Osteocyte (in vitro differentiated cells): ENCODE measurements around the gene ZNF837. TPM values are rescaled to one million over a fixed set of nuclear protein-coding genes. Genes with fewer than 3 reads are reported as not detected.

Experiments
- DNase-seq: peaks from one replicate; pipeline ENCODE4 v3.0.0; 2021; ENCODE audit warnings: mixed read lengths; ENCODE audit not compliant: unreplicated experiment; ENCODE audit errors: extremely low spot score
- H3K27ac Mint-ChIP-seq: one replicate; pipeline ENCODE4 v1.8.0; 2021; ENCODE audit warnings: mild to moderate bottlenecking, mixed read lengths; ENCODE audit not compliant: unreplicated experiment
- H3K27me3 Mint-ChIP-seq: one replicate; pipeline ENCODE4 v1.8.0; 2021; ENCODE audit warnings: mixed read lengths; ENCODE audit not compliant: unreplicated experiment
- H3K36me3 Mint-ChIP-seq: one replicate; pipeline ENCODE4 v1.8.0; 2021; ENCODE audit warnings: mixed read lengths; ENCODE audit not compliant: unreplicated experiment
- H3K4me1 Mint-ChIP-seq: one replicate; pipeline ENCODE4 v1.8.0; 2021; ENCODE audit warnings: mixed read lengths; ENCODE audit not compliant: unreplicated experiment
- H3K4me3 Mint-ChIP-seq: one replicate; pipeline ENCODE4 v1.8.0; 2021; ENCODE audit warnings: mild to moderate bottlenecking, moderate library complexity, mixed read lengths; ENCODE audit not compliant: unreplicated experiment
- H3K9me3 Mint-ChIP-seq: one replicate; pipeline ENCODE4 v1.8.0; 2021; ENCODE audit warnings: mixed read lengths; ENCODE audit not compliant: unreplicated experiment
- total RNA-seq: library from RNA; stranded (reverse); gene quantifications from 2 replicates; pipeline ENCODE4 v1.2.1, GENCODE V29; 2021
- TF ChIP-seq, protein P1 (sequence below): fragments of 200-600 bp; sonication (generic); IDR thresholded peaks from 2 replicates; pipeline ENCODE4 v1.5.0; 2021; ENCODE audit warnings: antibody characterized with exemption, mild to moderate bottlenecking, moderate library complexity

Gene ZNF837
- total RNA-seq, 1 donor from 2014 or later: 3.0 TPM

GRCh38 chr19:58395220-58395978 is 14.6 kb upstream of the ZNF837 start, which contains the start of gene RNF225:
Gene RNF225, plus strand, starts transcription at chr19:58395656. Its CDS starts 434 bp downstream, at chr19:58396090.
- H3K27me3 Mint-ChIP-seq: no peaks in the 10 kb centered on the region
- H3K36me3 Mint-ChIP-seq: peaks cover 25% of the 10 kb centered on the region
- peaks cover 4% of the 10 kb centered on the region for H3K4me1 Mint-ChIP-seq
- TF ChIP-seq, protein P1, sequence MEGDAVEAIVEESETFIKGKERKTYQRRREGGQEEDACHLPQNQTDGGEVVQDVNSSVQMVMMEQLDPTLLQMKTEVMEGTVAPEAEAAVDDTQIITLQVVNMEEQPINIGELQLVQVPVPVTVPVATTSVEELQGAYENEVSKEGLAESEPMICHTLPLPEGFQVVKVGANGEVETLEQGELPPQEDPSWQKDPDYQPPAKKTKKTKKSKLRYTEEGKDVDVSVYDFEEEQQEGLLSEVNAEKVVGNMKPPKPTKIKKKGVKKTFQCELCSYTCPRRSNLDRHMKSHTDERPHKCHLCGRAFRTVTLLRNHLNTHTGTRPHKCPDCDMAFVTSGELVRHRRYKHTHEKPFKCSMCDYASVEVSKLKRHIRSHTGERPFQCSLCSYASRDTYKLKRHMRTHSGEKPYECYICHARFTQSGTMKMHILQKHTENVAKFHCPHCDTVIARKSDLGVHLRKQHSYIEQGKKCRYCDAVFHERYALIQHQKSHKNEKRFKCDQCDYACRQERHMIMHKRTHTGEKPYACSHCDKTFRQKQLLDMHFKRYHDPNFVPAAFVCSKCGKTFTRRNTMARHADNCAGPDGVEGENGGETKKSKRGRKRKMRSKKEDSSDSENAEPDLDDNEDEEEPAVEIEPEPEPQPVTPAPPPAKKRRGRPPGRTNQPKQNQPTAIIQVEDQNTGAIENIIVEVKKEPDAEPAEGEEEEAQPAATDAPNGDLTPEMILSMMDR: no peak
- DNase-seq: no peak
- H3K4me3 Mint-ChIP-seq: no peak within 1 kb of the TSS
- H3K27ac Mint-ChIP-seq: no peak within 1 kb of the TSS
- H3K9me3 Mint-ChIP-seq: no peaks in the 10 kb centered on the region

DNA sequence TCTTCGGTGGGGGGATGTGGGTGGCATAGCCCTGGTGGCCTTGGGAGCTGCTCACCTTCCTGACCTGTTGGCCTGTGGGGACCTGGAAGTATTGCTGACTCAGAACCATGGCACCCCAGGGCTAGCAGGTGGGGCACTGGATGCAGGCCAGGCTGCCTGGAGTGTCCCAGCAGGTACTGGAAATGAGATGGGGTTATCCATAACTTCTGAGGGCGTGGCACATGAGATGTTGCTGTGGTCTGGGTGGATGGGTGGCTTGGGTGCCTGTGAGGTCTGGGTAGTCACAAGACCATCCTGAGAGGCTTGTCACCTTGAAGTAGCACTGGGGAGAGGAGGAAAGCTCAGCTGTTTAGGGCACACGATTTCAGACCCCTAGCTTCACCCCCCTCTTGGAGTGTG is 14.0 kb upstream of the ZNF837 start:
- peaks cover 3% of the 10 kb centered on the region for H3K4me1 Mint-ChIP-seq
- no peak overlapping the region for H3K27ac Mint-ChIP-seq
- H3K9me3 Mint-ChIP-seq: no peaks in the 10 kb centered on the region
- TF ChIP-seq, protein P1: no peak
- no peaks in the 10 kb centered on the region for H3K27me3 Mint-ChIP-seq
- no peak overlapping the region for H3K4me3 Mint-ChIP-seq
- peaks cover 25% of the 10 kb centered on the region for H3K36me3 Mint-ChIP-seq
- DNase-seq: no peak

DNA sequence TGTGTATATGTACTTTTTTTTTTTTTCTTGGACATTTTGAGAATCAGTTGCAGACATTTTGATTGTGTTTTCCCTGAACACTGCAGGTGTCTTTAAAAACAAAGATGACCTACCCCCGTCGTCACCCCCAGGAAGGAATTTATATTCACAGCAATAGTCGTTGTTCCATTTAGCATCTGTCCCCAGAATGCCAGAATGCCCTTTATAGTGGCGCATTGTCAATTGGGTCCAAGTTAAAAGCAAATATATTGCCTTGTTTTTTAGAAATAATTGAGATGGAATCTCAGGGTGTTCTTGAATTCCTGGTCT is 12.8 kb upstream of the ZNF837 start:
- no peaks in the 10 kb centered on the region for H3K27me3 Mint-ChIP-seq
- no peak overlapping the region for H3K4me3 Mint-ChIP-seq
- no peak overlapping the region for H3K27ac Mint-ChIP-seq
- peaks cover 10% of the 10 kb centered on the region for H3K4me1 Mint-ChIP-seq
- H3K36me3 Mint-ChIP-seq: peaks cover 31% of the 10 kb centered on the region
- no peak for DNase-seq
- TF ChIP-seq, protein P1: no peak
- no peaks in the 10 kb centered on the region for H3K9me3 Mint-ChIP-seq

DNA sequence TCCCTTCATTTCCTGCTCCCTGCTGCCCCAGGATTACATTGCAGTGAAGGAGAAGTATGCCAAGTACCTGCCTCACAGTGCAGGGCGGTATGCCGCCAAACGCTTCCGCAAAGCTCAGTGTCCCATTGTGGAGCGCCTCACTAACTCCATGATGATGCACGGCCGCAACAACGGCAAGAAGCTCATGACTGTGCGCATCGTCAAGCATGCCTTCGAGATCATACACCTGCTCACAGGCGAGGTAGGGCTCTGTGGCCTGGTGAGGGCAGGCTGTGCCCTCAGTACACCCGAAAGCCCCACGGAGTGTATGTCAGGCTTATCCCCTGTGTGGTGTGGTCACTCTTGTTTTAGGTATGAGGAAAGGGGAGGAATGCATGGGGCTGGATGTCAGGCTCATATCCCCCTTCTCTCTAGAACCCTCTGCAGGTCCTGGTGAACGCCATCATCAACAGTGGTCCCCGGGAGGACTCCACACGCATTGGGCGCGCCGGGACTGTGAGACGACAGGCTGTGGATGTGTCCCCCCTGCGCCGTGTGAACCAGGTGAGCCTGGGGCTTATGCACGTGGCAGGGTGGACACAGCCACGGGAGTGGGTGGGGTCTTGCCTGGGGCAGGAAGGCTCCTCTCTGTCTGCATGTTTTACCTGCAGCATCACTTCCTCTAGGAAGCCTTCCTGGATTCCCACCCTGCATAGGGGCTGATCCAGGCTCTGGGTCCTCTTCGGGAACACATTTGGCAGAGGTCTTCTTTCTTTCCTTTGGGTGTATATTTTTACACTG is 12.3 kb upstream of the ZNF837 start:
- no peak for DNase-seq
- H3K27ac Mint-ChIP-seq: no peak overlapping the region
- H3K36me3 Mint-ChIP-seq: peaks cover 34% of the 10 kb centered on the region
- no peak overlapping the region for H3K4me3 Mint-ChIP-seq
- TF ChIP-seq, protein P1: no peak
- H3K4me1 Mint-ChIP-seq: peaks cover 15% of the 10 kb centered on the region
- H3K9me3 Mint-ChIP-seq: no peaks in the 10 kb centered on the region
- no peaks in the 10 kb centered on the region for H3K27me3 Mint-ChIP-seq

DNA sequence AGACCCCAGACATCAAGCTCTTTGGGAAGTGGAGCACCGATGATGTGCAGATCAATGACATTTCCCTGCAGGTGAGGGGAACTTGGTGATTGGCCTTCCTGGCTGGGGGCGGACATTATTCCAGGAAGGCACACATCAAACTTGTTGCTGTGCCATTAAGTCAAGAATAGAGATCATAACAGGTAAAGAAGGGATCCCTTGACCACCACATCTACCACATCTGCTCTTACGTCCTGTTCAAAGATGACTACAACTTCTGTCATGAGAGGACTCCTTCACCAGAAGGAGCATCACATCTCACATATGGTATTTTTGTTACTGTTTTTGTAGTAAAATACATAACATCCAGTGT is 7.3 kb upstream of the ZNF837 start:
- H3K36me3 Mint-ChIP-seq: peaks cover 24% of the 10 kb centered on the region
- peaks cover 34% of the 10 kb centered on the region for H3K4me1 Mint-ChIP-seq
- DNase-seq: no peak

More for the DNA sequence above, 7.3 kb upstream of the ZNF837 start:
- Mint-ChIP-seq H3K4me3 (peak overlapping the region; percentile 91), H3K9me3 (no peaks in the 10 kb centered on the region), H3K27me3 (no peaks in the 10 kb centered on the region), H3K27ac (peak overlapping the region; percentile 99)
- TF ChIP-seq, protein P1: no peak
